IMR-90 (cell line): ENCODE data around the gene NRF1. TPM values are rescaled to one million over a fixed set of nuclear protein-coding genes. Genes with fewer than 3 reads are reported as not detected.

Experiments used
- ATAC-seq: fragments of 200-7000 bp; cut with Tn5 transposase; 2 replicates; pipeline ENCODE4 v1.9.1; 2020; ENCODE audit warnings: low read depth, mild to moderate bottlenecking, moderate library complexity
- BruUV-seq: library from RNA; stranded (reverse); fragments of 400-500 nt; replicated peaks from 2 replicates; lab custom pipeline; 2021; lab: Mats Ljungman, UMichigan
- CTCF ChIA-PET: fragments of 300-600 bp; formaldehyde crosslinking; extraction: SDS; loops from one replicate; lab custom pipeline; 2021; ENCODE audit warnings: antibody characterized with exemption; lab: Yijun Ruan, JAX
- POLR2A ChIA-PET: fragments of 300-600 bp; sonication (Branson Sonifier 250); formaldehyde crosslinking; loops from one replicate; lab custom pipeline; 2022; ENCODE audit warnings: antibody characterized with exemption; ENCODE audit not compliant: unreplicated experiment; lab: Charles Lee
- DNase-seq: peaks from one replicate; pipeline ENCODE4 v3.0.0; 2013
- H2AFZ ChIP-seq: replicated peaks from 2 replicates; pipeline ENCODE3; 2013; ENCODE audit warnings: low read length, mild to moderate bottlenecking; ENCODE audit not compliant: poor library complexity
- H2AK5ac ChIP-seq: 2 replicates; pipeline ENCODE4 v1.6.1; 2013; ENCODE audit warnings: low read depth, low read length, inconsistent platforms
- H2AK9ac ChIP-seq: replicated peaks from 2 replicates; pipeline ENCODE3; 2013; ENCODE audit warnings: mild to moderate bottlenecking, low read depth, low read length, moderate library complexity; ENCODE audit not compliant: poor library complexity
- H2BK120ac ChIP-seq: 2 replicates; pipeline ENCODE4 v1.6.1; 2013; ENCODE audit warnings: low read depth, low read length, inconsistent platforms
- H2BK15ac ChIP-seq: 3 replicates; pipeline ENCODE4 v1.6.1; 2013; ENCODE audit warnings: low read depth, low read length, inconsistent platforms
- H2BK20ac ChIP-seq: 2 replicates; pipeline ENCODE4 v1.6.1; 2013; ENCODE audit warnings: low read depth, mild to moderate bottlenecking, inconsistent platforms, low read length, moderate library complexity
- H2BK5ac ChIP-seq: 2 replicates; pipeline ENCODE4 v1.6.1; 2013; ENCODE audit warnings: mild to moderate bottlenecking, low read depth, low read length, inconsistent platforms; ENCODE audit not compliant: poor library complexity, severe bottlenecking
- H3K14ac ChIP-seq: replicated peaks from 2 replicates; pipeline ENCODE4 v1.6.1; 2013; ENCODE audit warnings: low read depth, low read length, inconsistent platforms
- H3K18ac ChIP-seq: 2 replicates; pipeline ENCODE4 v1.6.1; 2013; ENCODE audit warnings: low read depth, low read length, control low read depth
- H3K23ac ChIP-seq: 2 replicates; pipeline ENCODE4 v1.6.1; 2013; ENCODE audit warnings: low read depth, low read length, inconsistent platforms
- H3K27ac ChIP-seq: 2 replicates; pipeline ENCODE4 v1.5.1; 2013; ENCODE audit warnings: mild to moderate bottlenecking, control low read depth, low read length; ENCODE audit not compliant: insufficient read depth
- H3K27me3 ChIP-seq: 2 replicates; pipeline ENCODE4 v1.6.1; 2013; ENCODE audit warnings: low read length; ENCODE audit not compliant: control insufficient read depth, insufficient read depth
- H3K36me3 ChIP-seq: 2 replicates; pipeline ENCODE4 v1.6.1; 2013; ENCODE audit warnings: low read length, mixed read lengths; ENCODE audit not compliant: control insufficient read depth, insufficient read depth
- H3K4ac ChIP-seq: 2 replicates; pipeline ENCODE4 v1.6.1; 2013; ENCODE audit warnings: low read depth, low read length, inconsistent platforms
- H3K4me1 ChIP-seq: 2 replicates; pipeline ENCODE4 v1.6.1; 2013; ENCODE audit warnings: low read length, mixed read lengths; ENCODE audit not compliant: control insufficient read depth, insufficient read depth
- H3K4me2 ChIP-seq: 2 replicates; pipeline ENCODE4 v1.6.1; 2013; ENCODE audit warnings: low read depth, mild to moderate bottlenecking, control low read depth, low read length, moderate library complexity
- H3K4me3 ChIP-seq: 2 replicates; pipeline ENCODE4 v1.5.1; 2013; ENCODE audit warnings: low read depth, mild to moderate bottlenecking, control low read depth, low read length, moderate library complexity; ENCODE audit not compliant: insufficient read depth
- H3K56ac ChIP-seq: 2 replicates; pipeline ENCODE4 v1.6.1; 2013; ENCODE audit warnings: low read length, inconsistent platforms; ENCODE audit not compliant: insufficient read depth; ENCODE audit errors: extremely low read depth
- H3K79me1 ChIP-seq, 2 experiments: 2 replicates each; pipeline ENCODE4 v1.6.1; 2013; ENCODE audit warnings: low read length in 2 of 2, inconsistent platforms in 1 of 2, low read depth in 1 of 2
- H3K9ac ChIP-seq: 2 replicates; pipeline ENCODE4 v1.6.1; 2013; ENCODE audit warnings: low read depth, low read length, control low read depth
- H3K9me1 ChIP-seq: 2 replicates; pipeline ENCODE4 v1.6.1; 2013; ENCODE audit warnings: low read length, inconsistent platforms; ENCODE audit not compliant: insufficient read depth
- H3K9me3 ChIP-seq: 2 replicates; pipeline ENCODE4 v1.6.1; 2013; ENCODE audit warnings: low read length; ENCODE audit not compliant: control insufficient read depth, insufficient read depth
- H4K20me1 ChIP-seq: 2 replicates; pipeline ENCODE4 v1.6.1; 2013; ENCODE audit warnings: low read length, inconsistent platforms; ENCODE audit not compliant: insufficient read depth
- H4K5ac ChIP-seq: 2 replicates; pipeline ENCODE4 v1.6.1; 2013; ENCODE audit warnings: mild to moderate bottlenecking, low read depth, low read length, control low read depth
- H4K8ac ChIP-seq, 2 experiments: 2 replicates each; pipeline ENCODE4 v1.6.1; 2013; ENCODE audit warnings: low read depth in 2 of 2, low read length in 2 of 2, control low read depth in 1 of 2, inconsistent platforms in 1 of 2
- H4K91ac ChIP-seq: 2 replicates; pipeline ENCODE4 v1.6.1; 2013; ENCODE audit warnings: low read depth, low read length, inconsistent platforms; ENCODE audit not compliant: insufficient read depth
- BHLHE40 ChIP-seq: fragments of 150-350 bp; IDR thresholded peaks from 2 replicates; pipeline ENCODE4 v1.6.1; 2016; ENCODE audit warnings: mild to moderate bottlenecking, low read depth, low read length
- CEBPB ChIP-seq: IDR thresholded peaks from 2 replicates; pipeline ENCODE4 v1.6.1; 2012; ENCODE audit warnings: low read depth, low read length, improper control_type of control experiment
- POLR2A ChIP-seq: IDR thresholded peaks from 2 replicates; pipeline ENCODE4 v1.6.1; 2012; ENCODE audit warnings: mild to moderate bottlenecking, low read depth, low read length
- RFX5 ChIP-seq: IDR thresholded peaks from 2 replicates; pipeline ENCODE4 v1.8.0; 2012; ENCODE audit warnings: low read depth, mild to moderate bottlenecking, low read length, moderate library complexity
- WGBS, 2 experiments: methylation state at CpG; one replicate each; pipeline versions ENCODE4 v1.1.5 to v1.1.7; 2013; ENCODE audit warnings: missing lambda C conversion rate in 2 of 2; ENCODE audit not compliant: insufficient read length in 1 of 2; ENCODE audit errors: extremely low coverage in 2 of 2; 5-methylcytosine and 5-hydroxymethylcytosine counted together
- dilution Hi-C: fragments of 300-500 bp; cut with HindIII; formaldehyde crosslinking; loops from one replicate; pipeline ENCODE4 v1.14.3; 2018; ENCODE audit warnings: low sequenced_read_pairs; ENCODE audit not compliant: unreplicated experiment
- in situ Hi-C: fragments of 300-500 bp; cut with MboI; formaldehyde crosslinking; loops from 3 replicates; pipeline ENCODE4 v1.14.3; 2019; ENCODE audit warnings: low sequenced_read_pairs, inconsistent platforms, mixed read lengths
- intact Hi-C: fragments of 100-400 bp; cut with micrococcal nuclease; formaldehyde crosslinking; loops from 2 replicates; pipeline ENCODE4 v1.10.0; 2022
- polyA plus RNA-seq, 3 experiments: library from polyadenylated mRNA; depleted of rRNA; stranded (reverse); fragments of >200 nt; gene quantifications; 2 replicates each; pipeline ENCODE4 v1.2.3, GENCODE V29; 2012; ENCODE audit warnings: low replicate concordance in 1 of 3
- total RNA-seq: library from RNA; depleted of rRNA; stranded (reverse); fragments of >200 nt; gene quantifications from 2 replicates; pipeline ENCODE4 v1.2.3, GENCODE V29; 2012
- TF ChIP-seq, protein P1 (sequence below): fragments of 150-350 bp; IDR thresholded peaks from 2 replicates; pipeline ENCODE4 v1.6.1; 2017; ENCODE audit warnings: mild to moderate bottlenecking, antibody characterized with exemption, low read length, low read depth
- TF ChIP-seq, protein P2 (sequence below): conservative IDR thresholded peaks from 2 replicates; pipeline ENCODE4 v1.5.1; 2012; ENCODE audit warnings: mild to moderate bottlenecking, low read depth, low read length, improper control_type of control experiment
- TF ChIP-seq, protein P3 (sequence below): fragments of 150-350 bp; IDR thresholded peaks from 2 replicates; pipeline ENCODE4 v1.6.1; 2016; ENCODE audit warnings: low read depth, mild to moderate bottlenecking, low read length, moderate library complexity, borderline replicate concordance

The NRF1 gene
- total and polyA plus RNA-seq, 2 of the 4 experiments (the other 2 are of a cell fraction) = 11.4 to 15.8 TPM

DNA sequence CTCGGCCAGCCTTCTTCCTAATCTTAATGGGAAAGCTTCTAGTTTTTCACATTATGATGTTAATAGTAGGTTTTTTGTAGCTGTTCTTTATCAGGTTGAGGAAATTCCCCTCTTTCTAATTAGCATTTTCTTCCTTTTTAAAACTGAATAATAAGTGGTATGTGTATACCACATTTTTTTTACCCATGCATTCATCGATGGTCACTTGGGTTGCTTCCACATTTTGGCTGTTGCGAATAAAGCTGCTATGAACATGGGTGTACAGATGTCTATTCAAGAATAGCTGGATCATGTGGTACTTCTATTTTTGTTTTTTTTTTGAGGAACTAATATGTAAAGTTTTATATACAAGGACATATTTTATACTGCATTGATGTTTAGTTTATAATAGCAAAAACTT is 44.3 kb downstream of the NRF1 start:
- Histone ChIP-seq H4K5ac (no peak overlapping the region), H2BK120ac (no peak overlapping the region), H2AK5ac (no peak overlapping the region), H3K9me3 (peaks cover 4% of the 10 kb centered on the region), H3K36me3 (peaks cover 13% of the 10 kb centered on the region), H4K8ac (no peak overlapping the region), H3K4ac (no peak overlapping the region), H3K4me2 (no peak overlapping the region), H3K4me3 (no peak overlapping the region), H4K91ac (no peak overlapping the region), H4K20me1 (peaks cover 5% of the 10 kb centered on the region; the same call in 1 of the 2 replicates), H3K56ac (no peak overlapping the region), H3K27me3 (no peaks in the 10 kb centered on the region), H3K27ac (no peak overlapping the region), H3K14ac (no peak overlapping the region), H2BK5ac (no peak overlapping the region), H3K9ac (no peak overlapping the region), H3K18ac (no peak overlapping the region), H2AK9ac (no peak overlapping the region), H2AFZ (no peak overlapping the region), H2BK20ac (no peak overlapping the region), H3K23ac (no peak overlapping the region), H3K4me1 (no peaks in the 10 kb centered on the region), H3K9me1 (0 out of 2 replicates have a peak, but pooled peaks cover 4% of the 10 kb centered on the region), H3K79me1 (peaks cover 9 to 29% of the 10 kb centered on the region in 2 experiments), H2BK15ac (no peak overlapping the region)
- WGBS, 2 experiments = no CpG with 5 or more reads among the region's 3 CpGs
- ChIA-PET POLR2A (no interaction called here), CTCF (no interaction called here)
- TF ChIP-seq, protein P1, sequence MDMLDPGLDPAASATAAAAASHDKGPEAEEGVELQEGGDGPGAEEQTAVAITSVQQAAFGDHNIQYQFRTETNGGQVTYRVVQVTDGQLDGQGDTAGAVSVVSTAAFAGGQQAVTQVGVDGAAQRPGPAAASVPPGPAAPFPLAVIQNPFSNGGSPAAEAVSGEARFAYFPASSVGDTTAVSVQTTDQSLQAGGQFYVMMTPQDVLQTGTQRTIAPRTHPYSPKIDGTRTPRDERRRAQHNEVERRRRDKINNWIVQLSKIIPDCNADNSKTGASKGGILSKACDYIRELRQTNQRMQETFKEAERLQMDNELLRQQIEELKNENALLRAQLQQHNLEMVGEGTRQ = no peak
- TF ChIP-seq, protein P2, sequence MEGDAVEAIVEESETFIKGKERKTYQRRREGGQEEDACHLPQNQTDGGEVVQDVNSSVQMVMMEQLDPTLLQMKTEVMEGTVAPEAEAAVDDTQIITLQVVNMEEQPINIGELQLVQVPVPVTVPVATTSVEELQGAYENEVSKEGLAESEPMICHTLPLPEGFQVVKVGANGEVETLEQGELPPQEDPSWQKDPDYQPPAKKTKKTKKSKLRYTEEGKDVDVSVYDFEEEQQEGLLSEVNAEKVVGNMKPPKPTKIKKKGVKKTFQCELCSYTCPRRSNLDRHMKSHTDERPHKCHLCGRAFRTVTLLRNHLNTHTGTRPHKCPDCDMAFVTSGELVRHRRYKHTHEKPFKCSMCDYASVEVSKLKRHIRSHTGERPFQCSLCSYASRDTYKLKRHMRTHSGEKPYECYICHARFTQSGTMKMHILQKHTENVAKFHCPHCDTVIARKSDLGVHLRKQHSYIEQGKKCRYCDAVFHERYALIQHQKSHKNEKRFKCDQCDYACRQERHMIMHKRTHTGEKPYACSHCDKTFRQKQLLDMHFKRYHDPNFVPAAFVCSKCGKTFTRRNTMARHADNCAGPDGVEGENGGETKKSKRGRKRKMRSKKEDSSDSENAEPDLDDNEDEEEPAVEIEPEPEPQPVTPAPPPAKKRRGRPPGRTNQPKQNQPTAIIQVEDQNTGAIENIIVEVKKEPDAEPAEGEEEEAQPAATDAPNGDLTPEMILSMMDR = no peak
- TF ChIP-seq CEBPB (no peak), BHLHE40 (no peak), RFX5 (no peak), POLR2A (no peak)
- TF ChIP-seq, protein P3, sequence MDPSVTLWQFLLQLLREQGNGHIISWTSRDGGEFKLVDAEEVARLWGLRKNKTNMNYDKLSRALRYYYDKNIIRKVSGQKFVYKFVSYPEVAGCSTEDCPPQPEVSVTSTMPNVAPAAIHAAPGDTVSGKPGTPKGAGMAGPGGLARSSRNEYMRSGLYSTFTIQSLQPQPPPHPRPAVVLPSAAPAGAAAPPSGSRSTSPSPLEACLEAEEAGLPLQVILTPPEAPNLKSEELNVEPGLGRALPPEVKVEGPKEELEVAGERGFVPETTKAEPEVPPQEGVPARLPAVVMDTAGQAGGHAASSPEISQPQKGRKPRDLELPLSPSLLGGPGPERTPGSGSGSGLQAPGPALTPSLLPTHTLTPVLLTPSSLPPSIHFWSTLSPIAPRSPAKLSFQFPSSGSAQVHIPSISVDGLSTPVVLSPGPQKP = no peak
- ATAC-seq (no peak), DNase-seq (no peak)
- BruUV-seq = no TSS peak
- dilution Hi-C loops (no loop called here), in situ Hi-C loops (no loop called here), intact Hi-C loops (no loop called here)
